Mucosa of descending colon (tissue), 3 donors: ENCODE data around the gene RNH1. TPM values are rescaled to one million over a fixed set of nuclear protein-coding genes. Genes with fewer than 3 reads are reported as not detected.

ENCODE experiments used
- ATAC-seq: fragments of 200-7000 bp; cut with Tn5 transposase; one replicate; pipeline ENCODE4 v1.9.1; 2020; ENCODE audit warnings: mild to moderate bottlenecking, moderate library complexity
- DNase-seq, 3 donors: peaks; one replicate each; pipeline ENCODE4 v3.0.0-alpha.2; 2020
- H3K36me3 ChIP-seq: fragments of 200-600 bp; one replicate; pipeline ENCODE4 v1.8.0; 2021; ENCODE audit warnings: low read depth, mild to moderate bottlenecking
- H3K4me1 ChIP-seq: fragments of 200-600 bp; one replicate; pipeline ENCODE4 v1.8.0; 2021; ENCODE audit warnings: low read depth, mild to moderate bottlenecking
- H3K4me3 ChIP-seq: fragments of 200-600 bp; one replicate; pipeline ENCODE4 v1.8.0; 2021; ENCODE audit warnings: mild to moderate bottlenecking
- H3K9me3 ChIP-seq: fragments of 200-600 bp; one replicate; pipeline ENCODE4 v1.8.0; 2021; ENCODE audit warnings: mild to moderate bottlenecking
- CTCF ChIP-seq: fragments of 200-600 bp; IDR thresholded peaks from one replicate; pipeline ENCODE4 v1.8.0; 2022; ENCODE audit warnings: antibody characterized with exemption, mild to moderate bottlenecking
- intact Hi-C, 2 donors: fragments of 100-400 bp; cut with DNase I in 1 of 2; cut with micrococcal nuclease in 1 of 2; formaldehyde crosslinking; loops; one replicate each; pipeline versions ENCODE4 v1.11.0 to v1.11.1; 2022; cut with DNase I, micrococcal nuclease
- total RNA-seq, 3 donors: library from RNA; stranded (reverse); fragmentation: NEBNext Ultra II Directional in 2 of 3; extraction: Animal tissue kit (Norgen Biotek cat#: 25700) in 2 of 3; gene quantifications; one replicate each; pipeline versions ENCODE4 v1.2.1 to v1.2.4, GENCODE V29; 2021 to 2023
- donor health status: DM: no; HTN: no; CAD: no; lungs with moderate emphysema.
- donor health status: DM: no; HTN: no; CAD: no.
- donor health status: DM: no; HTN: yes; CAD: no.

Gene RNH1
- total RNA-seq, 3 donors from 2014 or later = 108 to 127 (median 118) TPM

GRCh38 chr11:459511-460220 is 47.4 kb downstream of the RNH1 start:
- ATAC-seq (no peak), DNase-seq (peak in 2 of 3 donors; percentile 12 to 31)
- intact Hi-C loops = no loop called here
- no peak for TF ChIP-seq CTCF
- Histone ChIP-seq H3K4me1 (no peaks in the 10 kb centered on the region), H3K4me3 (no peak overlapping the region), H3K36me3 (no peaks in the 10 kb centered on the region), H3K9me3 (no peaks in the 10 kb centered on the region)

GRCh38 chr11:457111-457760 is 49.8 kb downstream of the RNH1 start:
- peak in 2 of 3 donors; percentile 13 to 52 for DNase-seq
- no peaks in the 10 kb centered on the region for H3K9me3 ChIP-seq
- no peaks in the 10 kb centered on the region for H3K36me3 ChIP-seq
- H3K4me1 ChIP-seq = no peaks in the 10 kb centered on the region
- no peak for TF ChIP-seq CTCF
- no peak overlapping the region for H3K4me3 ChIP-seq
- intact Hi-C loops = no loop called here
- no peak for ATAC-seq

GRCh38 chr11:456533-456932 is 50.5 kb downstream of the RNH1 start:
- intact Hi-C loops = no loop called here
- H3K36me3 ChIP-seq = no peaks in the 10 kb centered on the region
- no peak overlapping the region for H3K4me3 ChIP-seq
- TF ChIP-seq CTCF = no peak
- H3K9me3 ChIP-seq = no peaks in the 10 kb centered on the region
- H3K4me1 ChIP-seq = peaks cover 5% of the 10 kb centered on the region
- ATAC-seq (peak; percentile 46), DNase-seq (peak in 1 of 3 donors; percentile 41)

- ATAC-seq = no peak
- no peak for DNase-seq
- intact Hi-C loops = no loop called here
- no peaks in the 10 kb centered on the region for H3K36me3 ChIP-seq
- peaks cover 13% of the 10 kb centered on the region for H3K4me1 ChIP-seq
- H3K9me3 ChIP-seq = no peaks in the 10 kb centered on the region
- TF ChIP-seq CTCF = no peak
- H3K4me3 ChIP-seq = no peak overlapping the region
Measured at GRCh38 chr11:455566-456147, 51.4 kb downstream of the RNH1 start.

GRCh38 chr11:454801-455565 is 52.1 kb downstream of the RNH1 start:
- intact Hi-C loops = no loop called here
- peaks cover 13% of the 10 kb centered on the region for H3K4me1 ChIP-seq
- DNase-seq (no peak), ATAC-seq (no peak)
- no peaks in the 10 kb centered on the region for H3K36me3 ChIP-seq
- no peak for TF ChIP-seq CTCF
- no peak overlapping the region for H3K4me3 ChIP-seq
- H3K9me3 ChIP-seq = no peaks in the 10 kb centered on the region
